GM12878 (cell line): ENCODE data around the gene PCDHGA6.

Experiments
- CTCF ChIP-seq, 3 experiments: IDR thresholded peaks in 2 of 3; conservative IDR thresholded peaks in 1 of 3; 2 replicates each; pipeline ENCODE4 v1.5.1; 2011; ENCODE audit warnings: low read depth in 3 of 3, low read length in 3 of 3, mild to moderate bottlenecking in 3 of 3, control low read depth in 2 of 3, moderate library complexity in 2 of 3, inconsistent platforms in 1 of 3, mixed read lengths in 1 of 3; ENCODE audit not compliant: control insufficient read depth in 2 of 3, insufficient read depth in 1 of 3; ENCODE audit errors: extremely low read depth in 1 of 3
- ESRRA ChIP-seq: IDR thresholded peaks from 2 replicates; pipeline ENCODE4 v1.6.1; 2012; ENCODE audit warnings: mild to moderate bottlenecking, low read length, improper control_type of control experiment
- FOXK2 ChIP-seq: fragments of 450-650 bp; IDR thresholded peaks from 2 replicates; pipeline ENCODE4 v1.6.1; 2017; ENCODE audit warnings: mild to moderate bottlenecking, moderate library complexity
- NR2C1 ChIP-seq: fragments of 450-650 bp; IDR thresholded peaks from 2 replicates; pipeline ENCODE4 v1.6.1; 2017; ENCODE audit warnings: antibody characterized with exemption, mild to moderate bottlenecking, moderate library complexity
- POLR2A ChIP-seq: IDR thresholded peaks from 2 replicates; pipeline ENCODE4 v1.6.1; 2011; ENCODE audit warnings: low read depth, mild to moderate bottlenecking, low read length
- POLR2AphosphoS2 ChIP-seq: IDR thresholded peaks from 2 replicates; pipeline ENCODE4 v1.6.1; 2011; ENCODE audit warnings: low read depth, mild to moderate bottlenecking, low read length, improper control_type of control experiment, moderate library complexity
- POLR2AphosphoS5 ChIP-seq: IDR thresholded peaks from 2 replicates; pipeline ENCODE4 v1.6.1; 2011; ENCODE audit warnings: mild to moderate bottlenecking, low read length, inconsistent platforms
- RCOR1 ChIP-seq: conservative IDR thresholded peaks from 2 replicates; pipeline ENCODE4 v1.6.1; 2012; ENCODE audit warnings: low read depth, low read length, improper control_type of control experiment
- USF2 ChIP-seq: IDR thresholded peaks from 2 replicates; pipeline ENCODE4 v1.6.1; 2011; ENCODE audit warnings: low read depth, low read length, improper control_type of control experiment, borderline replicate concordance
- ZSCAN29 ChIP-seq: fragments of 450-650 bp; IDR thresholded peaks from 2 replicates; pipeline ENCODE4 v1.6.1; 2017; ENCODE audit warnings: mild to moderate bottlenecking, moderate library complexity
- TF ChIP-seq, protein P1 (sequence below): fragments of 450-650 bp; conservative IDR thresholded peaks from 2 replicates; pipeline ENCODE4 v1.6.1; 2017; ENCODE audit warnings: mild to moderate bottlenecking, moderate library complexity
- TF ChIP-seq, protein P2 (sequence below): IDR thresholded peaks from 2 replicates; pipeline ENCODE4 v1.6.1; 2012; ENCODE audit warnings: mild to moderate bottlenecking, low read depth, low read length

- no peak for TF ChIP-seq POLR2A
- no peak for TF ChIP-seq CTCF (IDR thresholded peaks at IDR 0.05 in 2 of 3, conservative IDR thresholded peaks at IDR 0.05 in 1 of 3; ENCODE audit: control insufficient read depth in 2 of 3, extremely low read depth in 1 of 3, insufficient read depth in 1 of 3, low read depth in 3 of 3, low read length in 3 of 3)
- TF ChIP-seq POLR2AphosphoS2: no peak
- TF ChIP-seq POLR2AphosphoS5: no peak
- no peak for TF ChIP-seq FOXK2
- TF ChIP-seq USF2: no peak
- TF ChIP-seq, protein P1, sequence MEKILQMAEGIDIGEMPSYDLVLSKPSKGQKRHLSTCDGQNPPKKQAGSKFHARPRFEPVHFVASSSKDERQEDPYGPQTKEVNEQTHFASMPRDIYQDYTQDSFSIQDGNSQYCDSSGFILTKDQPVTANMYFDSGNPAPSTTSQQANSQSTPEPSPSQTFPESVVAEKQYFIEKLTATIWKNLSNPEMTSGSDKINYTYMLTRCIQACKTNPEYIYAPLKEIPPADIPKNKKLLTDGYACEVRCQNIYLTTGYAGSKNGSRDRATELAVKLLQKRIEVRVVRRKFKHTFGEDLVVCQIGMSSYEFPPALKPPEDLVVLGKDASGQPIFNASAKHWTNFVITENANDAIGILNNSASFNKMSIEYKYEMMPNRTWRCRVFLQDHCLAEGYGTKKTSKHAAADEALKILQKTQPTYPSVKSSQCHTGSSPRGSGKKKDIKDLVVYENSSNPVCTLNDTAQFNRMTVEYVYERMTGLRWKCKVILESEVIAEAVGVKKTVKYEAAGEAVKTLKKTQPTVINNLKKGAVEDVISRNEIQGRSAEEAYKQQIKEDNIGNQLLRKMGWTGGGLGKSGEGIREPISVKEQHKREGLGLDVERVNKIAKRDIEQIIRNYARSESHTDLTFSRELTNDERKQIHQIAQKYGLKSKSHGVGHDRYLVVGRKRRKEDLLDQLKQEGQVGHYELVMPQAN: no peak
- TF ChIP-seq RCOR1: no peak
- TF ChIP-seq NR2C1: no peak
- no peak for TF ChIP-seq ZSCAN29
- no peak for TF ChIP-seq ESRRA
- TF ChIP-seq, protein P2, sequence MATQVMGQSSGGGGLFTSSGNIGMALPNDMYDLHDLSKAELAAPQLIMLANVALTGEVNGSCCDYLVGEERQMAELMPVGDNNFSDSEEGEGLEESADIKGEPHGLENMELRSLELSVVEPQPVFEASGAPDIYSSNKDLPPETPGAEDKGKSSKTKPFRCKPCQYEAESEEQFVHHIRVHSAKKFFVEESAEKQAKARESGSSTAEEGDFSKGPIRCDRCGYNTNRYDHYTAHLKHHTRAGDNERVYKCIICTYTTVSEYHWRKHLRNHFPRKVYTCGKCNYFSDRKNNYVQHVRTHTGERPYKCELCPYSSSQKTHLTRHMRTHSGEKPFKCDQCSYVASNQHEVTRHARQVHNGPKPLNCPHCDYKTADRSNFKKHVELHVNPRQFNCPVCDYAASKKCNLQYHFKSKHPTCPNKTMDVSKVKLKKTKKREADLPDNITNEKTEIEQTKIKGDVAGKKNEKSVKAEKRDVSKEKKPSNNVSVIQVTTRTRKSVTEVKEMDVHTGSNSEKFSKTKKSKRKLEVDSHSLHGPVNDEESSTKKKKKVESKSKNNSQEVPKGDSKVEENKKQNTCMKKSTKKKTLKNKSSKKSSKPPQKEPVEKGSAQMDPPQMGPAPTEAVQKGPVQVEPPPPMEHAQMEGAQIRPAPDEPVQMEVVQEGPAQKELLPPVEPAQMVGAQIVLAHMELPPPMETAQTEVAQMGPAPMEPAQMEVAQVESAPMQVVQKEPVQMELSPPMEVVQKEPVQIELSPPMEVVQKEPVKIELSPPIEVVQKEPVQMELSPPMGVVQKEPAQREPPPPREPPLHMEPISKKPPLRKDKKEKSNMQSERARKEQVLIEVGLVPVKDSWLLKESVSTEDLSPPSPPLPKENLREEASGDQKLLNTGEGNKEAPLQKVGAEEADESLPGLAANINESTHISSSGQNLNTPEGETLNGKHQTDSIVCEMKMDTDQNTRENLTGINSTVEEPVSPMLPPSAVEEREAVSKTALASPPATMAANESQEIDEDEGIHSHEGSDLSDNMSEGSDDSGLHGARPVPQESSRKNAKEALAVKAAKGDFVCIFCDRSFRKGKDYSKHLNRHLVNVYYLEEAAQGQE: no peak
These were observed 47.8 kb downstream of the PCDHGA6 start for GRCh38 chr5:141421489-141421855.
